GM12873 (cell line): ENCODE measurements around the gene CDC73.

Experiments
- CTCF ChIP-seq: IDR thresholded peaks from 2 replicates; pipeline ENCODE4 v1.5.1; 2012; ENCODE audit warnings: low read depth, mild to moderate bottlenecking, moderate library complexity, low read length, control low read depth; ENCODE audit not compliant: insufficient read depth; ENCODE audit errors: missing control alignments

CDC73 gene

GRCh38 chr1:193213998-193214397, 92.2 kb downstream of the CDC73 start:
- TF ChIP-seq CTCF, result no peak

GRCh38 chr1:193216920-193217319, 95.1 kb downstream of the CDC73 start:
- TF ChIP-seq CTCF, result no peak

- TF ChIP-seq CTCF, result no peak
Observed at GRCh38 chr1:193219391-193219790, 97.6 kb downstream of the CDC73 start.

GRCh38 chr1:193221651-193222050, 99.8 kb downstream of the CDC73 start:
- TF ChIP-seq CTCF, result no peak

- no peak for TF ChIP-seq CTCF
Observed at GRCh38 chr1:193222056-193222615, 100.3 kb downstream of the CDC73 start.

GRCh38 chr1:193229136-193229535, 107.3 kb downstream of the CDC73 start:
- TF ChIP-seq CTCF, result no peak

- TF ChIP-seq CTCF, result no peak
Observed at GRCh38 chr1:193234530-193234929, 112.7 kb downstream of the CDC73 start.

- TF ChIP-seq CTCF, result no peak
Observed at GRCh38 chr1:193237381-193237978, 115.6 kb downstream of the CDC73 start.
